Kidney epithelial cell (primary cell): Measurements from ENCODE around the gene NELFCD. TPM values are rescaled to one million over a fixed set of nuclear protein-coding genes. Genes with fewer than 3 reads are reported as not detected.

Experiments
- DNase-seq: peaks from one replicate; pipeline ENCODE4 v3.0.0-alpha.2; 2010; ENCODE audit warnings: low read depth
- H3K27me3 ChIP-seq: 2 replicates; pipeline ENCODE4 v1.6.0; 2011; ENCODE audit warnings: low read length; ENCODE audit not compliant: control insufficient read depth, insufficient read depth
- H3K36me3 ChIP-seq: 2 replicates; pipeline ENCODE4 v1.5.1; 2011; ENCODE audit warnings: low read length; ENCODE audit not compliant: control insufficient read depth, insufficient read depth
- H3K4me3 ChIP-seq: 2 replicates; pipeline ENCODE4 v1.5.1; 2011; ENCODE audit warnings: low read depth, mild to moderate bottlenecking, control low read depth, low read length
- total RNA-seq: library from RNA; depleted of rRNA; stranded (reverse); fragments of >200 nt; gene quantifications from 2 replicates; pipeline ENCODE4 v1.2.3, GENCODE V29; 2015
- TF ChIP-seq, protein P1 (sequence below): IDR thresholded peaks from 2 replicates; pipeline ENCODE4 v1.5.1; 2011; ENCODE audit warnings: mild to moderate bottlenecking, moderate library complexity, low read length, control low read depth, inconsistent platforms; ENCODE audit not compliant: insufficient read depth, poor library complexity, severe bottlenecking

Gene NELFCD
- total RNA-seq, 1 donor from 2014 or later: 43.7 TPM

DNA sequence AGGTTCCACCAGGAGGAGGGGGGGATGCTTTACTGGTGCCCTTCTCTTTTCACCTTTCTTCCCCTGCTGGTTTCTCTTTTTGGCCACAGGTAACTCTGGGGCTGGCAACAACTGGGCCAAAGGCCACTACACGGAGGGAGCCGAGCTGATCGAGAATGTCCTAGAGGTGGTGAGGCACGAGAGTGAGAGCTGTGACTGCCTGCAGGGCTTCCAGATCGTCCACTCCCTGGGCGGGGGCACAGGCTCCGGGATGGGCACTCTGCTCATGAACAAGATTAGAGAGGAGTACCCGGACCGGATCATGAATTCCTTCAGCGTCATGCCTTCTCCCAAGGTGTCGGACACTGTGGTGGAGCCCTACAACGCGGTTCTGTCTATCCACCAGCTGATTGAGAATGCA is 42.6 kb downstream of the NELFCD start:
- peaks cover 3% of the 10 kb centered on the region for H3K36me3 ChIP-seq

DNA sequence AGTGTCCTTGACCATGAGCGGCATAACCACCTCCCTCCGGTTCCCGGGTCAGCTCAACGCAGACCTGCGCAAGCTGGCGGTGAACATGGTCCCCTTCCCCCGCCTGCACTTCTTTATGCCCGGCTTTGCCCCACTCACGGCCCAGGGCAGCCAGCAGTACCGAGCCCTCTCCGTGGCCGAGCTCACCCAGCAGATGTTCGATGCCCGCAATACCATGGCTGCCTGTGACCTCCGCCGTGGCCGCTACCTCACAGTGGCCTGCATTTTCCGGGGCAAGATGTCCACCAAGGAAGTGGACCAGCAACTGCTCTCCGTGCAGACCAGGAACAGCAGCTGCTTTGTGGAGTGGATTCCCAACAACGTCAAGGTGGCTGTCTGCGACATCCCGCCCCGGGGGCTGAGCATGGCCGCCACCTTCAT is 43.1 kb downstream of the NELFCD start:
- H3K36me3 ChIP-seq: peaks cover 3% of the 10 kb centered on the region
- H3K4me3 ChIP-seq: no peak overlapping the region
- H3K27me3 ChIP-seq: no peaks in the 10 kb centered on the region
- TF ChIP-seq, protein P1, sequence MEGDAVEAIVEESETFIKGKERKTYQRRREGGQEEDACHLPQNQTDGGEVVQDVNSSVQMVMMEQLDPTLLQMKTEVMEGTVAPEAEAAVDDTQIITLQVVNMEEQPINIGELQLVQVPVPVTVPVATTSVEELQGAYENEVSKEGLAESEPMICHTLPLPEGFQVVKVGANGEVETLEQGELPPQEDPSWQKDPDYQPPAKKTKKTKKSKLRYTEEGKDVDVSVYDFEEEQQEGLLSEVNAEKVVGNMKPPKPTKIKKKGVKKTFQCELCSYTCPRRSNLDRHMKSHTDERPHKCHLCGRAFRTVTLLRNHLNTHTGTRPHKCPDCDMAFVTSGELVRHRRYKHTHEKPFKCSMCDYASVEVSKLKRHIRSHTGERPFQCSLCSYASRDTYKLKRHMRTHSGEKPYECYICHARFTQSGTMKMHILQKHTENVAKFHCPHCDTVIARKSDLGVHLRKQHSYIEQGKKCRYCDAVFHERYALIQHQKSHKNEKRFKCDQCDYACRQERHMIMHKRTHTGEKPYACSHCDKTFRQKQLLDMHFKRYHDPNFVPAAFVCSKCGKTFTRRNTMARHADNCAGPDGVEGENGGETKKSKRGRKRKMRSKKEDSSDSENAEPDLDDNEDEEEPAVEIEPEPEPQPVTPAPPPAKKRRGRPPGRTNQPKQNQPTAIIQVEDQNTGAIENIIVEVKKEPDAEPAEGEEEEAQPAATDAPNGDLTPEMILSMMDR: no peak
- no peak for DNase-seq

More for the DNA sequence above, 42.6 kb downstream of the NELFCD start:
- TF ChIP-seq, protein P1: no peak
- H3K4me3 ChIP-seq: no peak overlapping the region
- H3K27me3 ChIP-seq: no peaks in the 10 kb centered on the region
- DNase-seq: no peak

DNA sequence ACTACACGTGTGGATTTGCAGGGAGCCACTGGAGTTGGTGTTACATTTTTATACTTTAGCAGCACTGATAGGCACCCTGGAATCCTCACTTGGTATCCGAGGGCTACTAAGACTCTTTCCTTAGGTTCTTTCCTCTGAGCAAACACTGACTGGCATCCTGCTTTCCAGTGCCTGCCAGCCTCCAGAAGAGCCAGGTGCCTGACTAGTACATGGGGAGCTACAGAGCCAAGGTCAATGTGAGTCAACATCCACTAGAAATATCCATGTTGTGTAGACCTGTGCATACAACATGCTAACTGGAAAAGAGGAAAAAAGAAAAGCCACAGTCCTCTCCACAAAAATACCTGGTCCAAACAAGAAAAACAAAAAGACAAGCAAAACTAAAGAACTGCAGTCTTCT is 44.0 kb downstream of the NELFCD start:
- TF ChIP-seq, protein P1: no peak
- Histone ChIP-seq H3K4me3 (no peak overlapping the region), H3K27me3 (no peaks in the 10 kb centered on the region), H3K36me3 (peaks cover 3% of the 10 kb centered on the region)
- no peak for DNase-seq

DNA sequence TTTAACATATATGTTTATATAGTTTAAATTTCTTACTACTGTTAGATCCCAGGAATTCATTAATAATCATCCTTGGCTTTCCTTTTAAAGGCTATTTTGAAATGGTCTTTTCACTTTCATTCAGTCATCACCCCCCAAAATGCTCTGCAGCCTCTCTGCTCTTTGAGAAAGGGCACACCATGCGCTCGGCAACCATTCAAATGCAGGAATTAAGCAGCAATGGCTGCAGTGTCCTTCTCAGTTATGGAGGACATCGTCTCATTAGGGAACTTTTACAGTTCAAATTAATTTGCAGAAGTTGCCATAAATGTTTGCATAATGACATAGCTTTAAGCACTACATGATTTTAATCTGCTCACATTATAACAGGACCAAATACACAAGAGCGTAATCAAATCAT is 44.5 kb downstream of the NELFCD start:
- no peaks in the 10 kb centered on the region for H3K27me3 ChIP-seq
- H3K4me3 ChIP-seq: no peak overlapping the region
- TF ChIP-seq, protein P1: no peak
- no peak for DNase-seq
- peaks cover 3% of the 10 kb centered on the region for H3K36me3 ChIP-seq

DNA sequence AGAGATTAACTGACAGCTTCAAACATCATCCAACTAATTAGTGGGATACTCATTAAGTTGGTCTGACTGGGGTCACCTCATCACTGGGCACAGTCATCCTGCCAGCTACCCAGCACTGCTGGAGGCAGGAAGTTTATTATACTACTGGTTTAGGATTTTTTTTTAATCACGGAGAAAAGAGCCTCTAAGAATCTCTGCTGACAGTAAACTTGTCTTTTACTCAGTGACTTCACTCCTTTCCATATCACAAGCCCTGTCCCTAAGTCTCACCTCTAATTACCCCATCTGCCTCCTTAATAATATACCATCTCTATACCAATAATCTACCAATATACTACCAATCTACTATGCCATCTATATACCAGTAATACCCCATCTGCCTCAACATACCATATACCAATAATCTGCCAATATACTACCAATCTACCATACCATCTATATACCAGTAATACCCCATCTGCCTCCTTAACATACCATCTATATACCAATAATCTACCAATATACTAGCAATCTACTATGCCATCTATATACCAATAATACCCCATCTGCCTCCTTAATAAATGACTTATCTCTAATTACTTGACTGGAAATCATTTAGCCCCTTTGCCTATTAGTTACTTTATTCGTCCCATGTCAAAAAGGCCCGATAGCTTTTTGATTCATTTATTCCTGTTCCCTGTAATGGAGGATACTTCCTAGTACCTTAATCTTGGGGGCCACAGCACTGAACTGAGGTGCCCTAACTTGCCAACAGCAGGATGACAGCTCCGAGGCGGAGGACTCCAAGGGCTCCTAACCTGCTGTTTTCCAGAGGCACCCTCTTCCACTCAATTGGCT is 46.1 kb downstream of the NELFCD start:
- TF ChIP-seq, protein P1: no peak
- no peak for DNase-seq
- H3K36me3 ChIP-seq: peaks cover 3% of the 10 kb centered on the region
- H3K27me3 ChIP-seq: no peaks in the 10 kb centered on the region
- H3K4me3 ChIP-seq: no peak overlapping the region

DNA sequence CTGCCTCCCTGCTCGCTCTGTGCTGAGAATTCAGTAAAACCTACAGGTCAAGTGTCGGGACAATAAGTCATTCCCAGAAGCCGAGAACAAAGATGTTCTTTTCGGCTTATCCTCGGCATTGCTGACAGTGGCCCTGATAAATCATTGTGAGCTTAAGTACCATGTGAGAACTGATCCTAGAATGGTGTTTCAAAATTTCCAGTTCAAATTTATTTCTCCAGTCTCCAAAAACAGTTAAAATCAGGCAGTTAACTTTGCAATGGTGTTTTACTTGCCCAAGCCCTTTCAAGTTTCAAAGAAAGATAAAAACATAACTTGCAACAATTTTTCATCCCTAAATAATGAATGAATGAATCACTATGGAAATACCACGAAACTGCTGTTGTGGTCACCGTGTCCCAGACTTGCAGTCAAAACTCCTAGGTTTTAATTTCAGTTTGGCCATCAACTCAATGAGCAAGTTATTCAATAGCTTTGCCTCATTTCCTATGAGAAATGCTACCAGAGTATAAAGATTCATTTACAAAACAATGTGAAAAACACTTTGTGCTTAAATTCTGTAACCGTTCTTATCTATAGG is 46.8 kb downstream of the NELFCD start:
- TF ChIP-seq, protein P1: no peak
- DNase-seq: peak; percentile 21
- Histone ChIP-seq H3K4me3 (no peak overlapping the region), H3K27me3 (no peaks in the 10 kb centered on the region), H3K36me3 (peaks cover 3% of the 10 kb centered on the region)
